ENCODE results near the gene FUNDC1.
"Not testable (repeated sequence)": the region's sequence is repeated elsewhere in the genome, so short reads cannot be mapped to it uniquely, and the experiment has no call there.

GRCh38 chrX:44545454-44545853 is 2.8 kb upstream of the FUNDC1 start:
- TF ChIP-seq CTCF (IDR thresholded peaks at IDR 0.05 in 8 of 11, conservative IDR thresholded peaks at IDR 0.05 in 3 of 11); POLR2AphosphoS5 (IDR thresholded peaks at IDR 0.05): not testable (repeated sequence)
